GM18873 (cell line): ENCODE data around the gene C5AR2.
"Not testable (repeated sequence)": the region's sequence is repeated elsewhere in the genome, so short reads cannot be mapped to it uniquely, and the experiment has no call there.

Experiments used
- ATAC-seq: cut with Tn5 transposase; IDR thresholded peaks from one replicate; pipeline ENCODE4 v1.9.1; 2021; ENCODE audit warnings: mild to moderate bottlenecking, moderate library complexity, moderate number of reproducible peaks; ENCODE audit not compliant: unreplicated experiment, low FRiP score

The C5AR2 gene

GRCh38 chr19:47381653-47382279 lies 49.8 kb downstream of the C5AR2 start:
- no peak for ATAC-seq

- ATAC-seq, result not testable (repeated sequence)
Measured at GRCh38 chr19:47383890-47384289, 51.9 kb downstream of the C5AR2 start.

- ATAC-seq, result not testable (repeated sequence)
Measured at GRCh38 chr19:47384533-47384932, 52.6 kb downstream of the C5AR2 start.

DNA sequence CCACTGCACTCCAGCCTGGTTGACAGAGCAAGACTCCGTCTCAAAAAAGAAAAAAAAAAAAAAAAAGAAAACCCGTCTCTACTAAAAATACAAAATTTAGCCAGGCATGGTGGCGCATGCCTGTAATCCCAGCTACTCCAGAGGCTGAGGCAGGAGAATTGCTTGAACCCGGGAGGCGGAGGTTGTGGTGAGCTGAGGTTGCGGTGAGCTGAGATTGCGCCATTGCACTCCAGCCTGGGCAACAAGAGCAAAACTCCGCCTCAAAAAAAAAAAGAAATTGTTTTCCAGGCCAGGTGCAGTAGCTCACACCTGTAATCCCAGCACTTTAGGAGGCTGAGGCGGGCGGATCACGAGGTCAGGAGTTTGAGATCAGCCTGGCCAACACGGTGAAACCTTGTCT lies 54.6 kb downstream of the C5AR2 start:
- not testable (repeated sequence) for ATAC-seq

DNA sequence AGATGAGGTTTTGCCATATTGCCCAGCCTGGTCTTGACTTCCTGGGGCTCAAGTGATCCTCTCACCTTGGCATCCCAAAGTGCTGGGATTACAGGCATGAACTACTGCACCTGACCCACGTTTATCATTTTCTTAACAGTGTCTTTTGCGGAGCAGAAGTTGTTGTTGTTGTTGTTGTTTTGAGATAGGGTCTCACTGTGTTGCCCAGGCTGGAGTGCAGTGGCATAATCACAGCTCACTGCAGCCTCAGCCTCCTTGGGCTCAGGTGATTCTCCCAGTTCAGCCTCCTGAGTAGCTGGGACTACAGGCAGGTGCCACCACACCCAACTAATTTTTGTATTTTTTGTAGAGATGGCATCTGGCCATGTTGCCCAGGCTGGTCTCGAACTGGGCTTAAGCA lies 55.6 kb downstream of the C5AR2 start:
- not testable (repeated sequence) for ATAC-seq

DNA sequence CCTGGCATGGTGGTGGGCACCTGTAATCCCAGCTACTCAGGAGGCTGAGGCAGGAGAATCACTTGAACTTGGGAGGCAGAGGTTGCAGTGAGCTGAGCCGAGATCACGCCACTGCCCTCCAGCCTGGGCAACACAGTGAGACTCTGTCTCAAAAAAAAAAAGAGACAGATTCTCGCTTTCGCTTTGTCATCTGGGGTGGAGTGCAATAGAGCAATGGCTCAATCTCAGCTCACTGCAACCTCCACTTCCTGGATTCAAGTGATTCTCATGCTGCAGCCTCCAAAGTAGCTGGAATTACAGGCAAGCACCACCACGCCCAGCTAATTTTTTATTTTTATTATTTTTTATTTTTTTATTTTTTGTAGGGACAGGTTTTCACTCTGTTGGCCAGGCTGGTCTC lies 56.7 kb downstream of the C5AR2 start:
- ATAC-seq, result not testable (repeated sequence)

- no peak for ATAC-seq
Measured at GRCh38 chr19:47389150-47389556, 57.2 kb downstream of the C5AR2 start.

DNA sequence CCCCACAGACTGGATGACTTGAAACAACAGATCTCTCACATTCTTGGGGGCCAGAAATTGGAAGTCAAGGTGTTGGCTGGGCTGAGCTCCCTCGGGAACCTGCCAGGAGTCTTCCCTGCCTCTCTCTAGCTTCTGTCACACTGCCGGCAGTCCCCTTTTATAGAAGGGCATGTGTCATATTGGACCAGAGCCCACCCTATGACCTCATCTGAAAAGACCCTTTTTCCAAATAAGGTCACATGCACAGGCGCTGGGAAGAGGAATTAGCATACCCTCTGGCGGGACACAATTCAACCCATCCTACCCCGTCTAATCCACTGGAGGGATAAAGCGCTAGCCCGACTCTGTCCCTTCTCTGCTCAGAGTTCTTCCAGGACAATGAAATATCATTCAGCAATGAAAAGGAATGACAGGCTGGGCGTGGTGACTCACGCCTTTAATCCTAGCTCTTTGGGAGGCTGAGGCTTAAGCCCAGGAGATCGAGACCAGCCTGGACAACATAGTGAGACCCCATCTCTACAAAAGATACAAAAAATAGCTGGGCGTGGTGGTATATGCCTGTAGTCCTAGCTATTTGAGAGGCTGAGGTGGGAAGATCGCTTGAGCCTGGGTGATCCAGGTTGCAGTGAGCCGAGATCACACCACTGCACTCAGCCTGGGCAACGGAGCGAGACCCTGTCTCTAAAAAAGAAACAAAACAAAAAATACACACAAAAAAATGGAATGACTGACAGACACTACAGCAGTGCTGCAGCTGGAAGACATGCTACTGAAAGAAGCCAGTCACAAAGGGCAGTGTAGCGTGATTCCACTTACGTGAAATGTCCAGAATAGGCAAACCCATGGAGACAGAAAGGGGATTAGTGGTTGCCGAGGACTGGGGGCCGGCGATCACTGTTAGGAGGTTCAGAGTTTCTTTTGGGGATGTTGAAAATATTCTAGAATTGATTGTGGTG lies 58.8 kb downstream of the C5AR2 start:
- no peak for ATAC-seq

- ATAC-seq, result no peak
Measured at GRCh38 chr19:47391510-47392223, 59.7 kb downstream of the C5AR2 start.
